ENCODE measurements around the gene BST1.

BST1 gene

DNA sequence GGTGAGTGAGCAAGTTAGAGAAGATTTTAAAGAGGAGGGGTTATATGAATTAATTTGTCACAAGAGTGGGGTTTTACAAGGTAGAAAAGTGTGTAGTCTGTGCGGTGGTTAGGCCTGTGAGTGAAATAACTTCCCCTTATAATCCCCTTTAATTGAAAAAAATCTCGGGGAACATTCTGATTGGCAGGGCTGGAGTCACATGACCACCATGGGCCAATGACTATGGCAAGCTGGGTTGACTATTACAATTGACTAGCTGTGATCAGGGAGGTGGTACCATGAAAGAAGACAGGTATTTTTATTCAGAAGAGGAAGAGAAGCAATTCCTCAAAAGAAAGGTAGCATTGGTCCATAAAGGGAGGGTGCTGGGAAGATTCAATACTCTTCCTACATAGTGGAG, 48.3 kb downstream of the BST1 start:
- Histone ChIP-seq H3K27ac (replicated peaks) (no peak overlapping the region), H3K27me3 (ENCODE audit: insufficient read depth, poor library complexity, severe bottlenecking) (no peaks in the 10 kb centered on the region), H3K4me3 (replicated peaks; ENCODE audit: insufficient read depth, low read length) (no peak overlapping the region)
- no peak for DNase-seq (ENCODE audit: low read depth in 1 of 2, low spot score in 1 of 2)
- TF ChIP-seq GABPA (IDR thresholded peaks at IDR 0.05; ENCODE audit: low read depth) = no peak
- TF ChIP-seq, protein P1, sequence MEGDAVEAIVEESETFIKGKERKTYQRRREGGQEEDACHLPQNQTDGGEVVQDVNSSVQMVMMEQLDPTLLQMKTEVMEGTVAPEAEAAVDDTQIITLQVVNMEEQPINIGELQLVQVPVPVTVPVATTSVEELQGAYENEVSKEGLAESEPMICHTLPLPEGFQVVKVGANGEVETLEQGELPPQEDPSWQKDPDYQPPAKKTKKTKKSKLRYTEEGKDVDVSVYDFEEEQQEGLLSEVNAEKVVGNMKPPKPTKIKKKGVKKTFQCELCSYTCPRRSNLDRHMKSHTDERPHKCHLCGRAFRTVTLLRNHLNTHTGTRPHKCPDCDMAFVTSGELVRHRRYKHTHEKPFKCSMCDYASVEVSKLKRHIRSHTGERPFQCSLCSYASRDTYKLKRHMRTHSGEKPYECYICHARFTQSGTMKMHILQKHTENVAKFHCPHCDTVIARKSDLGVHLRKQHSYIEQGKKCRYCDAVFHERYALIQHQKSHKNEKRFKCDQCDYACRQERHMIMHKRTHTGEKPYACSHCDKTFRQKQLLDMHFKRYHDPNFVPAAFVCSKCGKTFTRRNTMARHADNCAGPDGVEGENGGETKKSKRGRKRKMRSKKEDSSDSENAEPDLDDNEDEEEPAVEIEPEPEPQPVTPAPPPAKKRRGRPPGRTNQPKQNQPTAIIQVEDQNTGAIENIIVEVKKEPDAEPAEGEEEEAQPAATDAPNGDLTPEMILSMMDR (IDR thresholded peaks at IDR 0.05; ENCODE audit: insufficient read depth, low read length) = no peak

DNA sequence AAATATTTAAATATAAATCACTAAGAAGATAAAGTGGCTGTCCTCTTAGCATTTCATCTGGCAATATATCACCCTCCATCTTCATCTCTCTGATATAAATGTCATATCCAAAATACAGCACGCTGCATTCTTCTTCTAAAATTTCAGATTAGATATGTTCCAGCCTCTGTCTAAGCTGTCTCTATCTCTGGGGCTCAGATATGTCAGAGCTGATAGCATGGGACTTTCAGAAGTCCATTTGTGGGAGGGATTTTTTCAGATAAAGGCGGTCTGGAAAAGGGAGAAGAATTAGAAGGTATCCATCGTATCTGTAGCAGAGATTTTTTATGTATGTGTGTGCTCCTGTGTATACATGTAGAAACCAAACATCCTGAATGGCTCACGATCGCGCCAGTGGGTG, 50.2 kb downstream of the BST1 start:
- TF ChIP-seq GABPA (IDR thresholded peaks at IDR 0.05; ENCODE audit: low read depth) (no peak), POLR2AphosphoS5 (IDR thresholded peaks at IDR 0.05; ENCODE audit: low read depth) (no peak), SPI1 (IDR thresholded peaks at IDR 0.05; ENCODE audit: borderline replicate concordance, low read depth) (no peak)
- TF ChIP-seq, protein P1 (IDR thresholded peaks at IDR 0.05; ENCODE audit: insufficient read depth, low read length) = no peak
- TF ChIP-seq, protein P2, sequence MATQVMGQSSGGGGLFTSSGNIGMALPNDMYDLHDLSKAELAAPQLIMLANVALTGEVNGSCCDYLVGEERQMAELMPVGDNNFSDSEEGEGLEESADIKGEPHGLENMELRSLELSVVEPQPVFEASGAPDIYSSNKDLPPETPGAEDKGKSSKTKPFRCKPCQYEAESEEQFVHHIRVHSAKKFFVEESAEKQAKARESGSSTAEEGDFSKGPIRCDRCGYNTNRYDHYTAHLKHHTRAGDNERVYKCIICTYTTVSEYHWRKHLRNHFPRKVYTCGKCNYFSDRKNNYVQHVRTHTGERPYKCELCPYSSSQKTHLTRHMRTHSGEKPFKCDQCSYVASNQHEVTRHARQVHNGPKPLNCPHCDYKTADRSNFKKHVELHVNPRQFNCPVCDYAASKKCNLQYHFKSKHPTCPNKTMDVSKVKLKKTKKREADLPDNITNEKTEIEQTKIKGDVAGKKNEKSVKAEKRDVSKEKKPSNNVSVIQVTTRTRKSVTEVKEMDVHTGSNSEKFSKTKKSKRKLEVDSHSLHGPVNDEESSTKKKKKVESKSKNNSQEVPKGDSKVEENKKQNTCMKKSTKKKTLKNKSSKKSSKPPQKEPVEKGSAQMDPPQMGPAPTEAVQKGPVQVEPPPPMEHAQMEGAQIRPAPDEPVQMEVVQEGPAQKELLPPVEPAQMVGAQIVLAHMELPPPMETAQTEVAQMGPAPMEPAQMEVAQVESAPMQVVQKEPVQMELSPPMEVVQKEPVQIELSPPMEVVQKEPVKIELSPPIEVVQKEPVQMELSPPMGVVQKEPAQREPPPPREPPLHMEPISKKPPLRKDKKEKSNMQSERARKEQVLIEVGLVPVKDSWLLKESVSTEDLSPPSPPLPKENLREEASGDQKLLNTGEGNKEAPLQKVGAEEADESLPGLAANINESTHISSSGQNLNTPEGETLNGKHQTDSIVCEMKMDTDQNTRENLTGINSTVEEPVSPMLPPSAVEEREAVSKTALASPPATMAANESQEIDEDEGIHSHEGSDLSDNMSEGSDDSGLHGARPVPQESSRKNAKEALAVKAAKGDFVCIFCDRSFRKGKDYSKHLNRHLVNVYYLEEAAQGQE (IDR thresholded peaks at IDR 0.05; ENCODE audit: insufficient replicate concordance, low read depth) = no peak
- Histone ChIP-seq H3K27ac (replicated peaks) (no peak overlapping the region), H3K27me3 (ENCODE audit: insufficient read depth, poor library complexity, severe bottlenecking) (no peaks in the 10 kb centered on the region), H3K4me3 (replicated peaks; ENCODE audit: insufficient read depth, low read length) (no peak overlapping the region)
- DNase-seq (ENCODE audit: low read depth in 1 of 2, low spot score in 1 of 2) = no peak

DNA sequence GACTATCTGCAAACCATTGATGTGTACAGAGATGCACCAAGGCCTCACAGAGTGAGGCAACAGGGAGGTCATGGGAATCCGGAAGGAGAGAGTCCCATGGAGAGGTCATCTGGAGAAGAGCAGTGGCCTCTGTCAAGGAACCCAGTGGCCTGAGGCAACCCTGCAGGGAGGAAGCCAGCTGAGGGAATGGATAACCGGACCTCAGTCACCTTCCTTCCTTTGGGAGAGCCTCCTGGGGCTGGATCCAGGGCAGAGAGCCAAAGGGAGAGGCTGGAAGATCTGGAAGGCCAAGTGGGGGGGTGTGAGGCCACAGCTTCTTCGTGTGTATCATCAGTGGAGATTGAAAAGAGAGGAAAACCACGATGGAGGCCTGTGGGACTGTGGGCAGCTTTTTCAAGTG, 50.9 kb downstream of the BST1 start:
- no peak for DNase-seq (ENCODE audit: low read depth in 1 of 2, low spot score in 1 of 2)
- Histone ChIP-seq H3K27ac (replicated peaks) (peak overlapping the region; percentile 72), H3K4me3 (replicated peaks; ENCODE audit: insufficient read depth, low read length) (no peak overlapping the region), H3K27me3 (ENCODE audit: insufficient read depth, poor library complexity, severe bottlenecking) (no peaks in the 10 kb centered on the region)
- TF ChIP-seq GABPA (IDR thresholded peaks at IDR 0.05; ENCODE audit: low read depth) (no peak), POLR2AphosphoS5 (IDR thresholded peaks at IDR 0.05; ENCODE audit: low read depth) (no peak), SPI1 (IDR thresholded peaks at IDR 0.05; ENCODE audit: borderline replicate concordance, low read depth) (no peak)
- TF ChIP-seq, protein P1 (IDR thresholded peaks at IDR 0.05; ENCODE audit: insufficient read depth, low read length) = no peak
- TF ChIP-seq, protein P2 (IDR thresholded peaks at IDR 0.05; ENCODE audit: insufficient replicate concordance, low read depth) = no peak

DNA sequence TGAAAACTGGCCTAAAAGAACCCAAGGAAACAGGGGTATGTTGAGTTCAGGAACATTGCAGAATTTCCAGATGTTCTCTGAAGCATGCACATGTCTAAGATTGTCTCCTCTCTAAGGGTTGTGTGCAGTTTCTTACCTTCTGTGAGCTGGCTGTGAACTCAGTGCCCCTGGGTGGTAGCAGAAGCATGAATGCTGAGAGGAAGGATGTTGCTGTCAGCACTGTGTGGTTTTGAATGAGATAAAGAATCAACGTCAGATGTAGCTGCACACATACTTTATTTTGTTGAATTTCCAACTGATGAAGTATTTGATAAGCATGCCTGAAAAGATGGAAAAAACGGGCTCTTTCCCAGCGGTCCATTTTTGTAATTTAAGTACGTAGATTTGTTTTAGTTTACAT, 51.5 kb downstream of the BST1 start:
- peak in 1 of 2 experiments; percentile 73 for DNase-seq (ENCODE audit: low read depth in 1 of 2, low spot score in 1 of 2)
- Histone ChIP-seq H3K27me3 (ENCODE audit: insufficient read depth, poor library complexity, severe bottlenecking) (no peaks in the 10 kb centered on the region), H3K4me3 (replicated peaks; ENCODE audit: insufficient read depth, low read length) (no peak overlapping the region), H3K27ac (replicated peaks) (peak overlapping the region; percentile 72)
- TF ChIP-seq POLR2AphosphoS5 (IDR thresholded peaks at IDR 0.05; ENCODE audit: low read depth) = 0 out of 2 replicates have a peak, but pooled peaks have one; percentile 50
- TF ChIP-seq, protein P2 (IDR thresholded peaks at IDR 0.05; ENCODE audit: insufficient replicate concordance, low read depth) = no peak

All from HL-60 (cell line).